Measurements from ENCODE around the gene SLC1A7. TPM values are rescaled to one million over a fixed set of nuclear protein-coding genes. Genes with fewer than 3 reads are reported as not detected.

Gene SLC1A7
- total and polyA plus RNA-seq, 2 donors (not counting 1 experiment from before 2014, with no cell fraction given) = 0.10 TPM; not detected in 1

DNA sequence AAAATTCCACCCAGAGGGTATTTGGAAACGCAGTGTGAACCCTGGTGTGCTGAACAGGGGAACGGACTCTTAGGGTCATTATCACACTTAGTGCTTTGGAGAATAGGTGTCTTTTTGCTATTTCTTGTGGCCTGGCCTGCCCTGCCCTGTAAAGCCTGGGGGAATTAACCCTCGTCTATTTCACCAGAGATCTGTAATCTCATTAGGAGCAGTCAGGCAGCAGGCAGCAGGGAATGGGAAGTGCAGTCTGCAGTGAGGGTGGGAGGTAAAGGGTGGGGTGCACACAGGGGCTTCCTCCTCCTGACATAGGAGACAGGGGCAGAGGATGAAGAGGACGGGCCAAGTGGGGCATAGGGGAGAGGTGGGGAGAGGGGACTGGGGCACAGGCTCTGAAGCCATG lies 1.1 kb upstream of the SLC1A7 start:
- no peak overlapping the region for H3K4me3 ChIP-seq (ENCODE audit: control extremely low read depth in 1 of 5, extremely low read depth in 1 of 5, insufficient read depth in 1 of 5, low read depth in 2 of 5, low read length in 4 of 5)
- no peak overlapping the region for H3K9ac ChIP-seq (ENCODE audit: low read length)
- ATAC-seq (ENCODE audit: low read depth) = no peak
- H3K4me2 ChIP-seq (replicated peaks; ENCODE audit: low read depth, low read length, poor library complexity, severe bottlenecking) = no peak overlapping the region
- intact Hi-C loops (cut with micrococcal nuclease) = no loop called here
- ChIA-PET CTCF (no interaction called here), POLR2A (no interaction called here)
- TF ChIP-seq, protein P1, sequence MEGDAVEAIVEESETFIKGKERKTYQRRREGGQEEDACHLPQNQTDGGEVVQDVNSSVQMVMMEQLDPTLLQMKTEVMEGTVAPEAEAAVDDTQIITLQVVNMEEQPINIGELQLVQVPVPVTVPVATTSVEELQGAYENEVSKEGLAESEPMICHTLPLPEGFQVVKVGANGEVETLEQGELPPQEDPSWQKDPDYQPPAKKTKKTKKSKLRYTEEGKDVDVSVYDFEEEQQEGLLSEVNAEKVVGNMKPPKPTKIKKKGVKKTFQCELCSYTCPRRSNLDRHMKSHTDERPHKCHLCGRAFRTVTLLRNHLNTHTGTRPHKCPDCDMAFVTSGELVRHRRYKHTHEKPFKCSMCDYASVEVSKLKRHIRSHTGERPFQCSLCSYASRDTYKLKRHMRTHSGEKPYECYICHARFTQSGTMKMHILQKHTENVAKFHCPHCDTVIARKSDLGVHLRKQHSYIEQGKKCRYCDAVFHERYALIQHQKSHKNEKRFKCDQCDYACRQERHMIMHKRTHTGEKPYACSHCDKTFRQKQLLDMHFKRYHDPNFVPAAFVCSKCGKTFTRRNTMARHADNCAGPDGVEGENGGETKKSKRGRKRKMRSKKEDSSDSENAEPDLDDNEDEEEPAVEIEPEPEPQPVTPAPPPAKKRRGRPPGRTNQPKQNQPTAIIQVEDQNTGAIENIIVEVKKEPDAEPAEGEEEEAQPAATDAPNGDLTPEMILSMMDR (IDR thresholded peaks at IDR 0.05) = no peak
- TF ChIP-seq EZH2 (IDR thresholded peaks at IDR 0.05; ENCODE audit: borderline replicate concordance, insufficient read depth, low read depth, low read length, poor library complexity, severe bottlenecking) = no peak
- Mint-ChIP-seq H3K4me1 (no peaks in the 10 kb centered on the region), H3K9me3 (ENCODE audit: insufficient read depth) (no peaks in the 10 kb centered on the region), H3K27me3 (peaks cover 8% of the 10 kb centered on the region), H3K4me3 (no peak overlapping the region), H3K27ac (no peak overlapping the region)
- H3K27ac ChIP-seq (ENCODE audit: low read length in 2 of 2) = no peak overlapping the region
- H3K4me1 ChIP-seq (ENCODE audit: control insufficient read depth in 2 of 2, insufficient read depth in 2 of 2, low read length in 2 of 2) = no peaks in the 10 kb centered on the region
- WGBS (ENCODE audit: insufficient coverage) = 85% methylated on average over 2 of the region's 4 CpGs
- no peaks in the 10 kb centered on the region for H4K20me1 ChIP-seq (ENCODE audit: control insufficient read depth, insufficient read depth, low read length, poor library complexity, severe bottlenecking)
- no peaks in the 10 kb centered on the region for H3K79me2 ChIP-seq (ENCODE audit: control insufficient read depth, insufficient read depth, low read length)
- no peak for DNase-seq
- no peaks in the 10 kb centered on the region for H3K36me3 ChIP-seq (replicated peaks in 1 of 2; ENCODE audit: control extremely low read depth in 1 of 2, control insufficient read depth in 1 of 2, extremely low read depth in 1 of 2, insufficient read depth in 2 of 2, low read length in 1 of 2)
- peaks cover 0 to 3% (median 0%) of the 10 kb centered on the region in 3 donors for H3K9me3 ChIP-seq (ENCODE audit: control extremely low read depth in 1 of 3, control insufficient read depth in 2 of 3, insufficient read depth in 1 of 3, low read length in 2 of 3)
- H2AFZ ChIP-seq (ENCODE audit: insufficient read depth, low read depth, low read length, poor library complexity, severe bottlenecking) = no peak overlapping the region
- H3K27me3 ChIP-seq (replicated peaks in 1 of 4; ENCODE audit: control extremely low read depth in 1 of 4, control insufficient read depth in 3 of 4, insufficient read depth in 4 of 4, low read length in 3 of 4) = no peaks in the 10 kb centered on the region

DNA sequence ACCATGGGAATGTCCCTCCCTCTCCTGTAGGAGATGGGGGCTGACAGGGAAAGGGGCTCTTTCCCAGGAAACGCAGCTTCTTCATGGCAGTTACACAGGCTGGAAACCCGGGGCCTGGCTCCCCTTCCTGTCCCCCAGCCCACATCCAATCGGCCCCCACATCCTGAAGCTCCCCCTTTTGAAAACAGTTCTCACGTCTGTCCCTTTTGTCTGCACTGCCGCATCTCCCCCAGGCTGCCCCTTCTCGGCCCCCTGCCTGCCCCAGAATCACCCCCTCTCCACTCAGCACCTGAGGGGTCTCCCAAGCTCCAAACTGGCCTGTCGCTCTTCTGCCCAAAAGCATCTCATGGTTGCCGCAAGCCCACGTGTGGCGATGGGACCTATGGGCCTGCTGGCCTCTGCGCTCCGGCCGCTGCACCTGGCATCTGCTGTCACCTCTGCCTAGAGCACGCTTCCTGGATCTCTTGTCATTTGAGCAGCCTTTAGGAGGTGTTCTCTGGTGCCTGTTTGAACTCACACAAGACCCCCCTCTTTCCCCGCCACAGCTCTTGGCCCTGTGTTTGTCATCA lies 867 bp downstream of the SLC1A7 start:
- TF ChIP-seq, protein P1 (IDR thresholded peaks at IDR 0.05) = no peak
- no peak for TF ChIP-seq EZH2 (IDR thresholded peaks at IDR 0.05; ENCODE audit: borderline replicate concordance, insufficient read depth, low read depth, low read length, poor library complexity, severe bottlenecking)
- Mint-ChIP-seq H3K4me3 (no peak overlapping the region), H3K27ac (no peak overlapping the region), H3K9me3 (ENCODE audit: insufficient read depth) (peaks cover 9% of the 10 kb centered on the region), H3K4me1 (no peaks in the 10 kb centered on the region), H3K27me3 (peaks cover 8% of the 10 kb centered on the region)
- no peak overlapping the region for H2AFZ ChIP-seq (ENCODE audit: insufficient read depth, low read depth, low read length, poor library complexity, severe bottlenecking)
- ChIA-PET POLR2A (no interaction called here), CTCF (interaction anchor here (1.3 kb wide), 1 partner anchor 9 kb away, joined by 3 read pairs; no protein-coding TSS in a partner anchor)
- WGBS (ENCODE audit: insufficient coverage) = 86% methylated on average over 12 of the region's 15 CpGs
- no peaks in the 10 kb centered on the region for H3K79me2 ChIP-seq (ENCODE audit: control insufficient read depth, insufficient read depth, low read length)
- DNase-seq (no peak), ATAC-seq (ENCODE audit: low read depth) (no peak)
- no peaks in the 10 kb centered on the region for H3K27me3 ChIP-seq (replicated peaks in 1 of 4; ENCODE audit: control extremely low read depth in 1 of 4, control insufficient read depth in 3 of 4, insufficient read depth in 4 of 4, low read length in 3 of 4)
- no peaks in the 10 kb centered on the region for H4K20me1 ChIP-seq (ENCODE audit: control insufficient read depth, insufficient read depth, low read length, poor library complexity, severe bottlenecking)
- H3K9me3 ChIP-seq (ENCODE audit: control extremely low read depth in 1 of 3, control insufficient read depth in 2 of 3, insufficient read depth in 1 of 3, low read length in 2 of 3) = peaks cover 0 to 11% (median 9%) of the 10 kb centered on the region in 3 donors
- H3K4me3 ChIP-seq (ENCODE audit: control extremely low read depth in 1 of 5, extremely low read depth in 1 of 5, insufficient read depth in 1 of 5, low read depth in 2 of 5, low read length in 4 of 5) = no peak overlapping the region
- H3K4me2 ChIP-seq (replicated peaks; ENCODE audit: low read depth, low read length, poor library complexity, severe bottlenecking) = no peak overlapping the region
- H3K9ac ChIP-seq (ENCODE audit: low read length) = no peak overlapping the region
- intact Hi-C loops (cut with micrococcal nuclease) = no loop called here
- no peaks in the 10 kb centered on the region for H3K4me1 ChIP-seq (ENCODE audit: control insufficient read depth in 2 of 2, insufficient read depth in 2 of 2, low read length in 2 of 2)
- no peaks in the 10 kb centered on the region for H3K36me3 ChIP-seq (replicated peaks in 1 of 2; ENCODE audit: control extremely low read depth in 1 of 2, control insufficient read depth in 1 of 2, extremely low read depth in 1 of 2, insufficient read depth in 2 of 2, low read length in 1 of 2)
- no peak overlapping the region for H3K27ac ChIP-seq (ENCODE audit: low read length in 2 of 2)
